ENCODE results near the gene CLEC4G. TPM values are rescaled to one million over a fixed set of nuclear protein-coding genes. Genes with fewer than 3 reads are reported as not detected.

Gene CLEC4G
- total RNA-seq, 4 donors from 2014 or later = 0.55 to 1.1 TPM; not detected in 2

DNA sequence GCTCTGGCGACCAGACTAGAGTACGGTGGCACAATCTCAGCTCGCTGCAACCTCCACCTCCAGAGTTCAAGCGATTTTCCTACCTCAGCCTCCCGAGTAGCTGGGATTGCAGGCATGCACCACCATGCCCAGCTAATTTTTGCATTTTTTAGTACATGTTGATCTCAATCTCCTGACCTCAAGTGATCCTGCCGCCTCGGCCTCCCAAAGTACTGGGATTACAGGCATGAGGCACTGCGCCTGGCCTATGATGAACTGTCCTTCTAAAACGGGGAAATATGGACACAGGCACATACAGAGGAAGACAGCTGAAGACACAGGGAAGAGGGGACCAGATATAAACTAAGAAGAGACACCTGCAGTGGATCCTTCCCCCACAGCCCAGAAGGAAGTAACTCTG, 43.9 kb upstream of the CLEC4G start:
- H3K27ac ChIP-seq = no peak overlapping the region
- H3K4me1 ChIP-seq = peaks cover 0 to 8% (median 0%) of the 10 kb centered on the region in 4 donors
- TF ChIP-seq POLR2AphosphoS5 (IDR thresholded peaks at IDR 0.05) (no peak), POLR2A (IDR thresholded peaks at IDR 0.05) (no peak), EP300 (IDR thresholded peaks at IDR 0.05; ENCODE audit: low read depth) (no peak)
- TF ChIP-seq, protein P1, sequence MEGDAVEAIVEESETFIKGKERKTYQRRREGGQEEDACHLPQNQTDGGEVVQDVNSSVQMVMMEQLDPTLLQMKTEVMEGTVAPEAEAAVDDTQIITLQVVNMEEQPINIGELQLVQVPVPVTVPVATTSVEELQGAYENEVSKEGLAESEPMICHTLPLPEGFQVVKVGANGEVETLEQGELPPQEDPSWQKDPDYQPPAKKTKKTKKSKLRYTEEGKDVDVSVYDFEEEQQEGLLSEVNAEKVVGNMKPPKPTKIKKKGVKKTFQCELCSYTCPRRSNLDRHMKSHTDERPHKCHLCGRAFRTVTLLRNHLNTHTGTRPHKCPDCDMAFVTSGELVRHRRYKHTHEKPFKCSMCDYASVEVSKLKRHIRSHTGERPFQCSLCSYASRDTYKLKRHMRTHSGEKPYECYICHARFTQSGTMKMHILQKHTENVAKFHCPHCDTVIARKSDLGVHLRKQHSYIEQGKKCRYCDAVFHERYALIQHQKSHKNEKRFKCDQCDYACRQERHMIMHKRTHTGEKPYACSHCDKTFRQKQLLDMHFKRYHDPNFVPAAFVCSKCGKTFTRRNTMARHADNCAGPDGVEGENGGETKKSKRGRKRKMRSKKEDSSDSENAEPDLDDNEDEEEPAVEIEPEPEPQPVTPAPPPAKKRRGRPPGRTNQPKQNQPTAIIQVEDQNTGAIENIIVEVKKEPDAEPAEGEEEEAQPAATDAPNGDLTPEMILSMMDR (IDR thresholded peaks at IDR 0.05) = no peak
- 88 to 93% methylated on average over 3 to 9 of the region's 9 CpGs for WGBS, 2 donors (ENCODE audit: low coverage in 1 of 2)
- no peaks in the 10 kb centered on the region for H3K9me3 ChIP-seq
- in situ Hi-C loops (cut with MboI; ENCODE audit: low pct_ligation_motif_present in 1 of 4, low pct_unique_long_range_greater_than_20kb in 1 of 4, low sequenced_read_pairs in 3 of 4) (no loop called here), intact Hi-C loops (cut with DNase I; ENCODE audit: low total_unique reads) (no loop called here)
- H3K27me3 ChIP-seq = peaks cover 15% of the 10 kb centered on the region
- H3K36me3 ChIP-seq = no peaks in the 10 kb centered on the region
- H3K4me3 ChIP-seq = no peak overlapping the region
- DNase-seq = no peak

DNA sequence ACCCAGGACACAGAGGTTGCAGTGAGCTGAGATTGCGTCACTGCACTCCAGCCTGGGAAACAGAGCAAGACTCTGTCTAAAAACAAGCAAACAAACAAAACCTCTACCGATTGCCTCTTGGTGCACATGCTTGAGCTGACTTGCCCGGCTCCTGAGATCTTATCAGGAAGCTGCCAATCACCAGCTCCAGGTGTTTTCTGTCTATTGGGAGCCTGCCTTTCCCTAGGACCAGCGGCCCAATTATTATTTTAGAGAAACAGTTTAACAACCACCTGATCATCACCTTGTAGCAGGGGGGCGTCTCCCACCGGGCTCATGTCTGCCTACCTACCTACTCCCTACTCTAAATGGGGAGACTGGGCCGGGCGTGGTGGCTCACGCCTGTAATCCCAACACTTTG, 41.9 kb upstream of the CLEC4G start:
- Histone ChIP-seq H3K4me1 (peaks cover 0 to 8% (median 0%) of the 10 kb centered on the region in 4 donors), H3K27ac (no peak overlapping the region), H3K27me3 (no peaks in the 10 kb centered on the region), H3K4me3 (no peak overlapping the region), H3K9me3 (no peaks in the 10 kb centered on the region), H3K36me3 (no peaks in the 10 kb centered on the region)
- no peak for DNase-seq
- 70% methylated on average over 9 of the region's 9 CpGs; no CpG with 5 or more reads in 1 of the 2 donors for WGBS, 2 donors (ENCODE audit: low coverage in 1 of 2)
- TF ChIP-seq, protein P1 (IDR thresholded peaks at IDR 0.05) = no peak
- TF ChIP-seq POLR2A (IDR thresholded peaks at IDR 0.05) (no peak), POLR2AphosphoS5 (IDR thresholded peaks at IDR 0.05) (no peak), EP300 (IDR thresholded peaks at IDR 0.05; ENCODE audit: low read depth) (no peak)
- in situ Hi-C loops (cut with MboI; ENCODE audit: low pct_ligation_motif_present in 1 of 4, low pct_unique_long_range_greater_than_20kb in 1 of 4, low sequenced_read_pairs in 3 of 4) (no loop called here), intact Hi-C loops (cut with DNase I; ENCODE audit: low total_unique reads) (no loop called here)

DNA sequence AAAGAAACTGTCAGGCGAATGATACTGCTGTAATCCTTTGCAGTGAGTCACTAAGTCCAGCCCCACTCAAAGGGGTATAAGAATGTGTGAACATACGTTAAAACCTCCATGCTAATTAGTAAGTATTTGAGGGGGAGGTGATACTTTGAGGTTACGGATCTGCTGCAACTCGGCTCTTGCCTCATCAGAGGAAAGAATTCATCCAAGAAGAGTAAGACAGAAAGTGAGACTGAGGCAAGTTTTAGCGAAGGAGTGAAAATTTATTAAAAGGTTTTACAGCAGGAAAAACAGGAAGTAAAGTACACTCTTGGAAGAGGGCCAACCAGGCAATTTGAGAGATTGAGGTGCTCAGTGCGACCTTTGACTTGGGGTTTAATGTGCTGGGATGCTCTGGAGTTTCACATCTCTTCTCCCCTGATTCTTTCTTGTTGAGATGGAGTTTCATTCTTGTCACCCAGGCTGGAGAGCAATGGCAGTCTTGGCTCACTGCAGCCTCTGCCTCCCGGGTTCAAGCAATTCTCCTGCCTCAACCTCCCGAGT, 40.9 kb upstream of the CLEC4G start:
- H3K27ac ChIP-seq = no peak overlapping the region
- H3K4me1 ChIP-seq = peaks cover 0 to 8% (median 0%) of the 10 kb centered on the region in 4 donors
- 10 to 21% methylated on average over 2 to 8 of the region's 8 CpGs for WGBS, 2 donors (ENCODE audit: low coverage in 1 of 2)
- no peak overlapping the region for H3K4me3 ChIP-seq
- H3K27me3 ChIP-seq = no peaks in the 10 kb centered on the region
- in situ Hi-C loops (cut with MboI; ENCODE audit: low pct_ligation_motif_present in 1 of 4, low pct_unique_long_range_greater_than_20kb in 1 of 4, low sequenced_read_pairs in 3 of 4) = no loop called here
- no peak for DNase-seq
- no peak for TF ChIP-seq POLR2A (IDR thresholded peaks at IDR 0.05)
- intact Hi-C loops (cut with DNase I; ENCODE audit: low total_unique reads) = no loop called here
- no peaks in the 10 kb centered on the region for H3K9me3 ChIP-seq
- no peaks in the 10 kb centered on the region for H3K36me3 ChIP-seq

DNA sequence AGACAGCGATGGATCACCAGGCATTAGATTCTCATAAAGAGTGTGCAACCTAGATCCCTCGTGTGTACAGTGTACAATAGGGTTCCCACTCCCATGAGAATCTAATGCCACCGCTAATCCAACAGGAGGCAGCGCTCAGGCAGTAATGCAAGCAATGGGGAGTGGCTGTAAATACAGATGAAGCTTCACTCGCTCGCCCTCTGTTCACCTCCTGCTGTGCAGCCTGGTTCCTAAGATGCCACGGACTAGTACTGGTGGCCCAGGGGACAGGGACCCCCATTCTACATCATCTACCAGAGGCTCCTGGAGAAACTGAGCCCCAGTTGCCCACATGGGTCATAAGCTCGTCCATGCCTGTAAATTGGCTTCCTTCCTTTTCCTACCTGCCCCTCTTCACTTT, 39.2 kb upstream of the CLEC4G start:
- intact Hi-C loops (cut with DNase I; ENCODE audit: low total_unique reads) (no loop called here), in situ Hi-C loops (cut with MboI; ENCODE audit: low pct_ligation_motif_present in 1 of 4, low pct_unique_long_range_greater_than_20kb in 1 of 4, low sequenced_read_pairs in 3 of 4) (no loop called here)
- 44 to 62% methylated on average over 2 to 8 of the region's 8 CpGs for WGBS, 2 donors (ENCODE audit: low coverage in 1 of 2)
- no peaks in the 10 kb centered on the region for H3K27me3 ChIP-seq
- TF ChIP-seq POLR2A (IDR thresholded peaks at IDR 0.05) (no peak), POLR2AphosphoS5 (IDR thresholded peaks at IDR 0.05) (no peak), EP300 (IDR thresholded peaks at IDR 0.05; ENCODE audit: low read depth) (no peak)
- TF ChIP-seq, protein P1 (IDR thresholded peaks at IDR 0.05) = no peak
- H3K27ac ChIP-seq = no peak overlapping the region
- no peak overlapping the region for H3K4me3 ChIP-seq
- no peaks in the 10 kb centered on the region for H3K36me3 ChIP-seq
- no peaks in the 10 kb centered on the region for H3K9me3 ChIP-seq
- H3K4me1 ChIP-seq = peaks cover 0 to 8% (median 0%) of the 10 kb centered on the region in 4 donors
- no peak for DNase-seq

DNA sequence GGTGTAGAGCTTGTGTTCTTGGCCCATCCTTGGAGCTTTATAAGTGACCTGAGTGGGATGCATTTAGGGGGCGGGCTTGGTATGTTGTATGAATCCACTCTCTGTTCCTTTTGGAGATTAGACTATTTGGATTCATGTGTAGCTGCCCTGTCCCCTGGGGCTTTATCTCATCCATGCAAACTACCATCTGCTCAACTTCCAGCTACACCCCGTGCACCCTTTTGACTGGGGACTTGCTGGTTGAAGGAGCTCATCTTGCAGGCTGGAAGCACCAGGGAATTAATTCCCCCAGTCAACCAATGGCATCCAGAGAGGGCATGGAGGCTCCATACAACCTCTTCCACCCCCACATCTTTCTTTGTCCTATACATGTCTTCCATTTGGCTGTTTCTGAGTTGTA, 37.3 kb upstream of the CLEC4G start:
- TF ChIP-seq POLR2A (IDR thresholded peaks at IDR 0.05) = no peak

More for the DNA sequence above, 37.3 kb upstream of the CLEC4G start:
- no peaks in the 10 kb centered on the region for H3K27me3 ChIP-seq
- in situ Hi-C loops (cut with MboI; ENCODE audit: low pct_ligation_motif_present in 1 of 4, low pct_unique_long_range_greater_than_20kb in 1 of 4, low sequenced_read_pairs in 3 of 4) (no loop called here), intact Hi-C loops (cut with DNase I; ENCODE audit: low total_unique reads) (no loop called here)
- no peak for DNase-seq
- 40 to 74% methylated on average over 1 to 2 of the region's 2 CpGs for WGBS, 2 donors (ENCODE audit: low coverage in 1 of 2)
- no peaks in the 10 kb centered on the region for H3K9me3 ChIP-seq
- no peak overlapping the region for H3K27ac ChIP-seq
- H3K36me3 ChIP-seq = no peaks in the 10 kb centered on the region
- H3K4me1 ChIP-seq = peaks cover 0 to 8% (median 0%) of the 10 kb centered on the region in 4 donors
- no peak overlapping the region for H3K4me3 ChIP-seq
